Loucy (cell line): ENCODE data around the gene WWOX.

Source experiments
- H2AFZ ChIP-seq: fragments of 200-600 bp; sonication (generic); 2 replicates; pipeline ENCODE4 v1.6.0; 2016; ENCODE audit warnings: antibody characterized with exemption, mild to moderate bottlenecking, low read length, moderate library complexity
- H3F3A ChIP-seq: fragments of 200-600 bp; 2 replicates; pipeline ENCODE4 v1.6.0; 2016; ENCODE audit warnings: antibody characterized with exemption, low read depth, mild to moderate bottlenecking
- H3K27me3 ChIP-seq: fragments of 200-600 bp; sonication (generic); 2 replicates; pipeline ENCODE4 v1.6.1; 2014; ENCODE audit warnings: low read length, mild to moderate bottlenecking; ENCODE audit not compliant: insufficient read depth, poor library complexity, severe bottlenecking
- H3K36me3 ChIP-seq: fragments of 200-600 bp; sonication (generic); 2 replicates; pipeline ENCODE4 v1.6.1; 2016; ENCODE audit warnings: low read length; ENCODE audit not compliant: insufficient read depth
- H3K4me1 ChIP-seq: fragments of 200-600 bp; sonication (generic); 2 replicates; pipeline ENCODE4 v1.5.1; 2014; ENCODE audit warnings: low read length, mild to moderate bottlenecking; ENCODE audit not compliant: insufficient read depth, poor library complexity, severe bottlenecking
- H3K4me2 ChIP-seq: fragments of 200-600 bp; sonication (generic); 2 replicates; pipeline ENCODE4 v1.6.0; 2014; ENCODE audit warnings: antibody characterized with exemption, low read length, low read depth, mild to moderate bottlenecking; ENCODE audit not compliant: poor library complexity, severe bottlenecking
- H3K4me3 ChIP-seq: fragments of 200-600 bp; sonication (generic); 2 replicates; pipeline ENCODE4 v1.5.1; 2014; ENCODE audit warnings: low read length, mild to moderate bottlenecking, mixed read lengths; ENCODE audit not compliant: poor library complexity, severe bottlenecking
- H3K79me2 ChIP-seq: fragments of 200-600 bp; sonication (generic); 2 replicates; pipeline ENCODE4 v1.6.1; 2014; ENCODE audit warnings: low read length; ENCODE audit not compliant: insufficient read depth
- H3K9ac ChIP-seq: fragments of 200-600 bp; sonication (generic); 2 replicates; pipeline ENCODE4 v1.6.0; 2014; ENCODE audit warnings: mild to moderate bottlenecking, low read depth, low read length, moderate library complexity; ENCODE audit not compliant: poor library complexity, severe bottlenecking
- H3K9me2 ChIP-seq: fragments of 200-600 bp; sonication (generic); replicated peaks from 2 replicates; pipeline ENCODE4 v1.6.1; 2016; ENCODE audit warnings: low read depth, low read length, mixed read lengths
- H3K9me3 ChIP-seq: fragments of 200-600 bp; sonication (generic); 2 replicates; pipeline ENCODE4 v1.6.1; 2014; ENCODE audit warnings: mild to moderate bottlenecking, antibody characterized with exemption, low read length, low read depth; ENCODE audit not compliant: insufficient read depth
- H4K20me1 ChIP-seq: fragments of 200-600 bp; sonication (generic); 2 replicates; pipeline ENCODE4 v1.6.0; 2014; ENCODE audit warnings: antibody characterized with exemption, low read length, mild to moderate bottlenecking; ENCODE audit not compliant: insufficient read depth, poor library complexity, severe bottlenecking
- EZH2phosphoT487 ChIP-seq: fragments of 200-600 bp; IDR thresholded peaks from 2 replicates; pipeline ENCODE4 v1.6.1; 2018; ENCODE audit warnings: antibody characterized with exemption, mild to moderate bottlenecking, moderate library complexity, borderline replicate concordance
- TF ChIP-seq, protein P1 (sequence below): fragments of 200-600 bp; sonication (generic); conservative IDR thresholded peaks from 2 replicates; pipeline ENCODE4 v1.5.1; 2014; ENCODE audit warnings: mild to moderate bottlenecking, antibody characterized with exemption, low read length

Gene WWOX

GRCh38 chr16:79150632-79151310, 1051.3 kb downstream of the WWOX start:
- Histone ChIP-seq H3K27me3 (no peaks in the 10 kb centered on the region), H3K4me1 (peaks cover 27% of the 10 kb centered on the region), H3K36me3 (no peaks in the 10 kb centered on the region), H3K4me2 (no peak overlapping the region), H3K9me2 (no peaks in the 10 kb centered on the region), H3K79me2 (no peaks in the 10 kb centered on the region), H3K9me3 (no peaks in the 10 kb centered on the region), H3K4me3 (no peak overlapping the region), H2AFZ (no peak overlapping the region), H4K20me1 (no peaks in the 10 kb centered on the region), H3K9ac (no peak overlapping the region), H3F3A (no peaks in the 10 kb centered on the region)
- no peak for TF ChIP-seq EZH2phosphoT487
- TF ChIP-seq, protein P1, sequence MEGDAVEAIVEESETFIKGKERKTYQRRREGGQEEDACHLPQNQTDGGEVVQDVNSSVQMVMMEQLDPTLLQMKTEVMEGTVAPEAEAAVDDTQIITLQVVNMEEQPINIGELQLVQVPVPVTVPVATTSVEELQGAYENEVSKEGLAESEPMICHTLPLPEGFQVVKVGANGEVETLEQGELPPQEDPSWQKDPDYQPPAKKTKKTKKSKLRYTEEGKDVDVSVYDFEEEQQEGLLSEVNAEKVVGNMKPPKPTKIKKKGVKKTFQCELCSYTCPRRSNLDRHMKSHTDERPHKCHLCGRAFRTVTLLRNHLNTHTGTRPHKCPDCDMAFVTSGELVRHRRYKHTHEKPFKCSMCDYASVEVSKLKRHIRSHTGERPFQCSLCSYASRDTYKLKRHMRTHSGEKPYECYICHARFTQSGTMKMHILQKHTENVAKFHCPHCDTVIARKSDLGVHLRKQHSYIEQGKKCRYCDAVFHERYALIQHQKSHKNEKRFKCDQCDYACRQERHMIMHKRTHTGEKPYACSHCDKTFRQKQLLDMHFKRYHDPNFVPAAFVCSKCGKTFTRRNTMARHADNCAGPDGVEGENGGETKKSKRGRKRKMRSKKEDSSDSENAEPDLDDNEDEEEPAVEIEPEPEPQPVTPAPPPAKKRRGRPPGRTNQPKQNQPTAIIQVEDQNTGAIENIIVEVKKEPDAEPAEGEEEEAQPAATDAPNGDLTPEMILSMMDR, result no peak

GRCh38 chr16:79154086-79154485, 1054.6 kb downstream of the WWOX start:
- Histone ChIP-seq H3K4me3 (no peak overlapping the region), H3K79me2 (no peaks in the 10 kb centered on the region), H3K4me2 (no peak overlapping the region), H2AFZ (no peak overlapping the region), H3K9me3 (no peaks in the 10 kb centered on the region), H3K9ac (no peak overlapping the region), H3K36me3 (no peaks in the 10 kb centered on the region), H3K4me1 (peaks cover 51% of the 10 kb centered on the region), H3K27me3 (no peaks in the 10 kb centered on the region), H3F3A (no peaks in the 10 kb centered on the region), H3K9me2 (no peaks in the 10 kb centered on the region), H4K20me1 (no peaks in the 10 kb centered on the region)
- no peak for TF ChIP-seq EZH2phosphoT487
- TF ChIP-seq, protein P1, result no peak

DNA sequence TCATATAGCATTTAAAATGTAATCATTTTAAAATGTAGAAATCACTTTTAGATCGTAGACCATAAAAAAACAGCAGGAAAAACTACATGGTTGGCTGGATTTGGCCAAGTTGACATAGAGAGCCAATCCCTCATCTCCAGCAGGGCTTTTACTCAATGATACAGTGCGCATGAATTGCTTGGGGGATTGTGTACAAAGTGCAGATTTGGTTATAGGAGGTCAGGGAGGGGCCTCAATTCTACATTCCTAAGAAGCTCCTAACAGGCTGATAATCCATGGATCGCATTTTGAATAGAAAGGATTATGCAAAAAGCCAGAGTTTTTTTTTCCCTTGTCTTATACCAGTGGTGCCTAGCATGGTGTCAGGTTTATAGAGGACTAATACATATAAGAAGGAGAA, 1056.0 kb downstream of the WWOX start:
- Histone ChIP-seq H3K9me3 (no peaks in the 10 kb centered on the region), H3K9me2 (no peaks in the 10 kb centered on the region), H3K9ac (no peak overlapping the region), H3K27me3 (no peaks in the 10 kb centered on the region), H3F3A (no peaks in the 10 kb centered on the region), H3K4me3 (no peak overlapping the region), H3K4me2 (no peak overlapping the region), H3K36me3 (no peaks in the 10 kb centered on the region), H3K4me1 (peaks cover 38% of the 10 kb centered on the region), H4K20me1 (no peaks in the 10 kb centered on the region), H2AFZ (no peak overlapping the region), H3K79me2 (no peaks in the 10 kb centered on the region)
- TF ChIP-seq EZH2phosphoT487, result no peak
- TF ChIP-seq, protein P1, result no peak
